Sigmoid colon (tissue), 7 donors: ENCODE results near the gene ECSIT. TPM values are rescaled to one million over a fixed set of nuclear protein-coding genes. Genes with fewer than 3 reads are reported as not detected.

Source experiments
- DNase-seq: peaks from one replicate; pipeline ENCODE4 v3.0.0-alpha.2; 2019
- H3K27ac ChIP-seq, 4 donors: fragments of 200-600 bp; sonication (generic); one replicate each; pipeline ENCODE4 v1.5.1; 2016 to 2019; ENCODE audit warnings: mild to moderate bottlenecking in 1 of 4
- H3K27me3 ChIP-seq, 3 donors: fragments of 200-600 bp; sonication (generic); one replicate each; pipeline ENCODE4 v1.5.1; 2019; ENCODE audit warnings: mild to moderate bottlenecking in 1 of 3
- H3K36me3 ChIP-seq, 4 donors: fragments of 200-600 bp; sonication (generic); one replicate each; pipeline ENCODE4 v1.5.1; 2016 to 2019
- H3K4me1 ChIP-seq, 4 donors: fragments of 200-600 bp; sonication (generic); one replicate each; pipeline ENCODE4 v1.5.1; 2017 to 2019
- H3K4me3 ChIP-seq, 4 donors: fragments of 200-600 bp; sonication (generic); one replicate each; pipeline ENCODE4 v1.5.1; 2017 to 2019; ENCODE audit warnings: mild to moderate bottlenecking in 2 of 4, moderate library complexity in 1 of 4
- H3K9me3 ChIP-seq, 4 donors: fragments of 200-600 bp in 3 of 4; sonication (generic) in 3 of 4; one replicate each; pipeline versions ENCODE4 v1.5.1 to v1.6.1; 2013 to 2019
- CTCF ChIP-seq, 4 experiments: fragments of 450-650 bp in 3 of 4; fragments of 200-600 bp in 1 of 4; IDR thresholded peaks; one replicate each; pipeline ENCODE4 v1.5.1; 2016 to 2019; ENCODE audit warnings: antibody characterized with exemption in 4 of 4, mild to moderate bottlenecking in 3 of 4, moderate library complexity in 2 of 4
- EP300 ChIP-seq, 4 donors: sonication (generic); formaldehyde crosslinking; IDR thresholded peaks; one replicate each; pipeline ENCODE4 v1.6.1; 2017; ENCODE audit warnings: antibody characterized with exemption in 4 of 4
- POLR2A ChIP-seq, 2 donors: fragments of 450-650 bp; IDR thresholded peaks; one replicate each; pipeline ENCODE4 v1.6.1; 2016; ENCODE audit warnings: antibody characterized with exemption in 2 of 2, mild to moderate bottlenecking in 2 of 2, moderate library complexity in 2 of 2
- POLR2AphosphoS5 ChIP-seq, 4 donors: sonication (generic); formaldehyde crosslinking; IDR thresholded peaks; one replicate each; pipeline ENCODE4 v1.6.1; 2017; ENCODE audit warnings: antibody characterized with exemption in 4 of 4
- WGBS, 2 donors: extraction: QIAGEN DNeasy Blood & Tissue Kit; methylation state at CpG; one replicate each; pipeline ENCODE4 v1.1.7; 2013; 5-methylcytosine and 5-hydroxymethylcytosine counted together
- intact Hi-C: fragments of 100-400 bp; cut with DNase I; formaldehyde crosslinking; loops from one replicate; pipeline ENCODE4 v1.15.1; 2023
- polyA plus RNA-seq, 3 donors: library from polyadenylated mRNA; stranded (reverse); fragments of 200-250 nt; gene quantifications; one replicate each; pipeline ENCODE4 v1.2.3, GENCODE V29; 2013
- total RNA-seq, 4 donors: library from RNA; depleted of rRNA; stranded (reverse); fragments of >200 nt; gene quantifications; one replicate each; pipeline ENCODE4 v1.1.0, GENCODE V29; 2016
- donor health status: healthy with polysubstance abuse.
- donor health status: Bipolar disorder and iron deficiency.
- donor health status: healthy.

ECSIT gene
- total and polyA plus RNA-seq, 7 donors, result 60.7 to 93.5 (median 75.8) TPM

- peaks cover 0 to 5% (median 2%) of the 10 kb centered on the region in 4 donors for H3K4me1 ChIP-seq
- H3K27me3 ChIP-seq, result no peaks in the 10 kb centered on the region
- H3K36me3 ChIP-seq, result peaks cover 8 to 55% (median 23%) of the 10 kb centered on the region in 4 donors
- TF ChIP-seq POLR2AphosphoS5 (IDR thresholded peaks at IDR 0.05) (no peak), CTCF (IDR thresholded peaks at IDR 0.05) (peak; percentile 50 to 69 (median 64))
- intact Hi-C loops, result loop anchor here (2.0 kb wide), 1 partner anchor 90 kb away; no protein-coding TSS in a partner anchor
- peak; percentile 88 for DNase-seq
- 65 to 72% methylated on average over 17 of the region's 17 CpGs for WGBS, 2 donors
- H3K4me3 ChIP-seq, result no peak overlapping the region
- no peak overlapping the region for H3K27ac ChIP-seq
- no peaks in the 10 kb centered on the region for H3K9me3 ChIP-seq
These were observed 32.4 kb downstream of the ECSIT start for GRCh38 chr19:11496391-11497163.

GRCh38 chr19:11495885-11496284 lies 33.0 kb downstream of the ECSIT start:
- Histone ChIP-seq H3K36me3 (peaks cover 8 to 61% (median 23%) of the 10 kb centered on the region in 4 donors), H3K27me3 (no peaks in the 10 kb centered on the region), H3K4me3 (no peak overlapping the region), H3K4me1 (peaks cover 0 to 5% (median 2%) of the 10 kb centered on the region in 4 donors), H3K27ac (no peak overlapping the region), H3K9me3 (no peaks in the 10 kb centered on the region)
- TF ChIP-seq POLR2A (IDR thresholded peaks at IDR 0.05), result no peak
- no peak for TF ChIP-seq EP300 (IDR thresholded peaks at IDR 0.05)
- no peak for TF ChIP-seq POLR2AphosphoS5 (IDR thresholded peaks at IDR 0.05)
- no peak for TF ChIP-seq CTCF (IDR thresholded peaks at IDR 0.05)
- intact Hi-C loops, result loop anchor here (2.0 kb wide), 1 partner anchor 91 kb away; no protein-coding TSS in a partner anchor
- 96 to 97% methylated on average over 22 of the region's 22 CpGs for WGBS, 2 donors
- no peak for DNase-seq

GRCh38 chr19:11495481-11495880 lies 33.5 kb downstream of the ECSIT start:
- DNase-seq, result no peak
- intact Hi-C loops, result no loop called here
- H3K9me3 ChIP-seq, result no peaks in the 10 kb centered on the region
- H3K27me3 ChIP-seq, result no peaks in the 10 kb centered on the region
- TF ChIP-seq EP300 (IDR thresholded peaks at IDR 0.05) (no peak), POLR2A (IDR thresholded peaks at IDR 0.05) (no peak), CTCF (IDR thresholded peaks at IDR 0.05) (no peak), POLR2AphosphoS5 (IDR thresholded peaks at IDR 0.05) (no peak)
- no peak overlapping the region for H3K4me3 ChIP-seq
- H3K36me3 ChIP-seq, result peaks cover 8 to 65% (median 23%) of the 10 kb centered on the region in 4 donors
- 91 to 93% methylated on average over 10 of the region's 10 CpGs for WGBS, 2 donors
- peaks cover 0 to 5% (median 2%) of the 10 kb centered on the region in 4 donors for H3K4me1 ChIP-seq
- no peak overlapping the region for H3K27ac ChIP-seq

- Histone ChIP-seq H3K27me3 (no peaks in the 10 kb centered on the region), H3K36me3 (peaks cover 8 to 72% (median 23%) of the 10 kb centered on the region in 4 donors), H3K9me3 (no peaks in the 10 kb centered on the region), H3K4me1 (peaks cover 0 to 5% (median 2%) of the 10 kb centered on the region in 4 donors), H3K4me3 (no peak overlapping the region), H3K27ac (no peak overlapping the region)
- intact Hi-C loops, result no loop called here
- no peak for DNase-seq
- WGBS, 2 donors, result 94 to 97% methylated on average over 27 of the region's 27 CpGs
- TF ChIP-seq CTCF (IDR thresholded peaks at IDR 0.05) (no peak), POLR2AphosphoS5 (IDR thresholded peaks at IDR 0.05) (no peak), POLR2A (IDR thresholded peaks at IDR 0.05) (no peak), EP300 (IDR thresholded peaks at IDR 0.05) (no peak)
These were observed 34.2 kb downstream of the ECSIT start for GRCh38 chr19:11494634-11495285.
